LNCAP (cell line): ENCODE results near the gene GCDH.
A peak's percentile ranks its signal among the peaks of the same experiment; 100 is the strongest.

Experiments
- CTCF ChIP-seq: fragments of 450-650 bp; IDR thresholded peaks from 2 replicates; pipeline ENCODE4 v1.5.1; 2017; ENCODE audit warnings: mild to moderate bottlenecking

The GCDH gene

GRCh38 chr19:12875086-12875485, 15.9 kb upstream of the GCDH start:
- no peak for TF ChIP-seq CTCF

GRCh38 chr19:12880551-12881171, 10.3 kb upstream of the GCDH start:
- no peak for TF ChIP-seq CTCF

GRCh38 chr19:12881172-12881808, 9.7 kb upstream of the GCDH start, which contains the start of gene DNASE2:
Gene DNASE2, minus strand, starts transcription at chr19:12881449. Its CDS starts 74 bp downstream, at chr19:12881375.
- TF ChIP-seq CTCF, result no peak

- TF ChIP-seq CTCF, result no peak
These were observed 8.4 kb upstream of the GCDH start for GRCh38 chr19:12882589-12882988.

- TF ChIP-seq CTCF, result no peak
These were observed 6.8 kb upstream of the GCDH start for GRCh38 chr19:12884202-12884601.

- no peak for TF ChIP-seq CTCF
These were observed 6.4 kb upstream of the GCDH start for GRCh38 chr19:12884627-12884925.

- TF ChIP-seq CTCF, result peak; percentile 73
These were observed 5.8 kb upstream of the GCDH start for GRCh38 chr19:12884926-12885748.
